H1 (cell line): ENCODE measurements around the gene DDX3X.

ENCODE experiments used
- ASH2L ChIP-seq: fragments of 200-600, 300-600 bp; sonication (generic); IDR thresholded peaks from one replicate; pipeline ENCODE4 v1.7.1; 2017; ENCODE audit warnings: low read length
- CEBPB ChIP-seq: IDR thresholded peaks from 2 replicates; pipeline ENCODE4 v1.6.1; 2012; ENCODE audit warnings: low read depth, low read length
- CREB1 ChIP-seq: IDR thresholded peaks from 2 replicates; pipeline ENCODE4 v1.6.1; 2012; ENCODE audit warnings: inconsistent platforms
- HDAC6 ChIP-seq: IDR thresholded peaks from one replicate; pipeline ENCODE4 v1.7.1; 2012; ENCODE audit warnings: low read depth, mild to moderate bottlenecking, inconsistent platforms, low read length, moderate library complexity
- KDM1A ChIP-seq: fragments of 200-600, 300-600 bp; sonication (generic); IDR thresholded peaks from 2 replicates; pipeline ENCODE4 v1.7.1; 2016; ENCODE audit warnings: mild to moderate bottlenecking, low read length, borderline replicate concordance
- POLR2A ChIP-seq, 2 experiments: IDR thresholded peaks; 1 replicate in 1 of 2; 2 replicates in 1 of 2; pipeline ENCODE4 v1.6.1; 2011; ENCODE audit warnings: low read depth in 2 of 2, low read length in 2 of 2, mild to moderate bottlenecking in 2 of 2; ENCODE audit errors: control extremely low read depth in 1 of 2
- POLR2AphosphoS5 ChIP-seq: IDR thresholded peaks from 2 replicates; pipeline ENCODE4 v1.6.1; 2011; ENCODE audit warnings: low read depth, low read length
- RAD21 ChIP-seq, 2 experiments: IDR thresholded peaks in 1 of 2; conservative IDR thresholded peaks in 1 of 2; 2 replicates each; pipeline ENCODE4 v1.6.1; 2011; ENCODE audit warnings: low read depth in 2 of 2, low read length in 2 of 2, improper control_type of control experiment in 1 of 2, inconsistent platforms in 1 of 2, mild to moderate bottlenecking in 1 of 2, moderate library complexity in 1 of 2
- TF ChIP-seq, protein P1 (sequence below), 3 experiments: IDR thresholded peaks; 1 replicate in 2 of 3; 2 replicates in 1 of 3; pipeline versions ENCODE4 v1.5.1 to v1.6.1; 2011; ENCODE audit warnings: low read length in 3 of 3, mild to moderate bottlenecking in 3 of 3, inconsistent platforms in 2 of 3, low read depth in 1 of 3, moderate library complexity in 1 of 3; ENCODE audit not compliant: insufficient read depth in 1 of 3; ENCODE audit errors: control extremely low read depth in 1 of 3

DNA sequence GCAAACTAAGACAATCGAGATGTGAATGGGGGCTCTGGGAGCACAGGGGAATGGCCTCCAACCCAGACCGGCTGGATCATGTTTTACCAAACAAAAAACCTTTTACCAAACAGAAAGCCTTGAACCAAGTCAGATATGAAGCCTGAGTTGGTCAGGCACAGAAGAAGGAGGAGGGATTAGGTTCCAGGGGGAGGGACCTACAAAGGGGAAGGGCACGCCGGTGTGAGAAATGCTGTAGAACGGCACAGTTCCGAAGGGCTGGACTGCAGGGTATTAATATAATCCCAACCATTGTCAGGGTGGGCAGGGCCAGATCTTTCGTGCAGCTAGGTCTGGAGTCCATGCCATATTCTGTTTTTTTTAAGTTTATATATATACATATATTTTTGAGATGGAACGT is 60.3 kb downstream of the DDX3X start:
- TF ChIP-seq POLR2A (IDR thresholded peaks at IDR 0.05; ENCODE audit: control extremely low read depth in 1 of 2, low read depth in 2 of 2, low read length in 2 of 2) (no peak), RAD21 (IDR thresholded peaks at IDR 0.05 in 1 of 2, conservative IDR thresholded peaks at IDR 0.05 in 1 of 2; ENCODE audit: low read depth in 2 of 2, low read length in 2 of 2) (no peak), KDM1A (no peak), CREB1 (no peak), HDAC6 (no peak), POLR2AphosphoS5 (no peak), ASH2L (no peak), CEBPB (no peak)
- TF ChIP-seq, protein P1, sequence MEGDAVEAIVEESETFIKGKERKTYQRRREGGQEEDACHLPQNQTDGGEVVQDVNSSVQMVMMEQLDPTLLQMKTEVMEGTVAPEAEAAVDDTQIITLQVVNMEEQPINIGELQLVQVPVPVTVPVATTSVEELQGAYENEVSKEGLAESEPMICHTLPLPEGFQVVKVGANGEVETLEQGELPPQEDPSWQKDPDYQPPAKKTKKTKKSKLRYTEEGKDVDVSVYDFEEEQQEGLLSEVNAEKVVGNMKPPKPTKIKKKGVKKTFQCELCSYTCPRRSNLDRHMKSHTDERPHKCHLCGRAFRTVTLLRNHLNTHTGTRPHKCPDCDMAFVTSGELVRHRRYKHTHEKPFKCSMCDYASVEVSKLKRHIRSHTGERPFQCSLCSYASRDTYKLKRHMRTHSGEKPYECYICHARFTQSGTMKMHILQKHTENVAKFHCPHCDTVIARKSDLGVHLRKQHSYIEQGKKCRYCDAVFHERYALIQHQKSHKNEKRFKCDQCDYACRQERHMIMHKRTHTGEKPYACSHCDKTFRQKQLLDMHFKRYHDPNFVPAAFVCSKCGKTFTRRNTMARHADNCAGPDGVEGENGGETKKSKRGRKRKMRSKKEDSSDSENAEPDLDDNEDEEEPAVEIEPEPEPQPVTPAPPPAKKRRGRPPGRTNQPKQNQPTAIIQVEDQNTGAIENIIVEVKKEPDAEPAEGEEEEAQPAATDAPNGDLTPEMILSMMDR (IDR thresholded peaks at IDR 0.05; ENCODE audit: control extremely low read depth in 1 of 3, insufficient read depth in 1 of 3, low read depth in 1 of 3, low read length in 3 of 3): no peak
